Tibial nerve (tissue), 4 donors: ENCODE results near the gene RDH8. TPM values are rescaled to one million over a fixed set of nuclear protein-coding genes. Genes with fewer than 3 reads are reported as not detected.

Experiments used
- DNase-seq, 2 donors: peaks; one replicate each; pipeline ENCODE4 v3.0.0-alpha.2; 2019; ENCODE audit warnings: low spot score in 2 of 2
- H3K27ac ChIP-seq, 4 donors: fragments of 200-600 bp; sonication (generic) in 3 of 4; one replicate each; pipeline ENCODE4 v1.5.1; 2017 to 2019; ENCODE audit warnings: mild to moderate bottlenecking in 1 of 4
- H3K27me3 ChIP-seq, 2 donors: fragments of 200-600 bp; sonication (generic) in 1 of 2; one replicate each; pipeline versions ENCODE4 v1.5.1 to v1.6.0; 2017 to 2019
- H3K36me3 ChIP-seq, 3 donors: fragments of 200-600 bp; sonication (generic); one replicate each; pipeline ENCODE4 v1.5.1; 2018 to 2019
- H3K4me1 ChIP-seq, 4 donors: fragments of 200-600 bp; sonication (generic) in 3 of 4; one replicate each; pipeline ENCODE4 v1.5.1; 2017 to 2019
- H3K4me3 ChIP-seq, 4 donors: fragments of 200-600 bp; sonication (generic) in 3 of 4; one replicate each; pipeline ENCODE4 v1.5.1; 2017 to 2019; ENCODE audit warnings: mild to moderate bottlenecking in 1 of 4, moderate library complexity in 1 of 4
- H3K9me3 ChIP-seq, 4 donors: fragments of 200-600 bp; sonication (generic) in 3 of 4; one replicate each; pipeline ENCODE4 v1.5.1; 2017 to 2019
- EP300 ChIP-seq, 2 donors: sonication (generic); formaldehyde crosslinking; IDR thresholded peaks; one replicate each; pipeline ENCODE4 v1.6.1; 2017; ENCODE audit warnings: antibody characterized with exemption in 2 of 2, mild to moderate bottlenecking in 1 of 2
- POLR2A ChIP-seq, 2 donors: fragments of 450-650 bp; IDR thresholded peaks; one replicate each; pipeline ENCODE4 v1.6.1; 2017; ENCODE audit warnings: antibody characterized with exemption in 2 of 2, mild to moderate bottlenecking in 2 of 2, moderate library complexity in 2 of 2
- WGBS, 2 donors: methylation state at CpG; one replicate each; pipeline ENCODE4 v1.1.5; 2018; 5-methylcytosine and 5-hydroxymethylcytosine counted together
- total RNA-seq, 4 donors: library from RNA; depleted of rRNA; stranded (reverse); fragments of >200 nt; gene quantifications; one replicate each; pipeline ENCODE4 v1.1.0, GENCODE V29; 2016
- TF ChIP-seq, protein P1 (sequence below), 5 experiments: fragments of 200-600 bp in 3 of 5; fragments of 450-650 bp in 2 of 5; sonication (generic) in 3 of 5; IDR thresholded peaks; one replicate each; pipeline ENCODE4 v1.5.1; 2016 to 2019; ENCODE audit warnings: antibody characterized with exemption in 5 of 5, mild to moderate bottlenecking in 3 of 5, moderate library complexity in 2 of 5

RDH8 gene
- total RNA-seq, 4 donors from 2014 or later = not detected

DNA sequence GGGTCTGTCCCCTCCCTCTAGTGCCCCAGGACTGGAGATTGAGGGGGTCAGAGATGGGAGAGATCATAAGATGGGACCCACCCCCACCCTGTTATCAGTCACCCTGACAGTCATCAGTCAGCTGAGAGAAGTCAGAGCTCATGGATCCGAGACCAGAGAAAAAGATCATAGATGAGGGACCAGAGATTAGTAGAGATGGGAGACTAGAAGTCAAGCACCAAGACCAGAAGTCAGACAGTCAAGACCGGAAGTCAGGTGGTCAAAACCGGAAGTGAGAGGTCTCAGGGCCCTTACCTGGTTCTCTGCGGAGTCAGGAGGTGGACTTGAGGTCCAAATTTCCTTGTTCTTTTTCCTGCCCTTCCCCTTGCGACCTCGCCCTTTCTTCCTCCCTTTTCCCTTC is 10.0 kb upstream of the RDH8 start:
- Histone ChIP-seq H3K27me3 (no peaks in the 10 kb centered on the region), H3K4me3 (no peak overlapping the region), H3K36me3 (peaks cover 0 to 47% (median 0%) of the 10 kb centered on the region in 3 donors), H3K9me3 (no peaks in the 10 kb centered on the region), H3K27ac (peak overlapping the region in 2 of 4 donors; percentile 25), H3K4me1 (peaks cover 0 to 61% (median 23%) of the 10 kb centered on the region in 4 donors)
- TF ChIP-seq EP300 (IDR thresholded peaks at IDR 0.05) (no peak), POLR2A (IDR thresholded peaks at IDR 0.05) (no peak)
- TF ChIP-seq, protein P1, sequence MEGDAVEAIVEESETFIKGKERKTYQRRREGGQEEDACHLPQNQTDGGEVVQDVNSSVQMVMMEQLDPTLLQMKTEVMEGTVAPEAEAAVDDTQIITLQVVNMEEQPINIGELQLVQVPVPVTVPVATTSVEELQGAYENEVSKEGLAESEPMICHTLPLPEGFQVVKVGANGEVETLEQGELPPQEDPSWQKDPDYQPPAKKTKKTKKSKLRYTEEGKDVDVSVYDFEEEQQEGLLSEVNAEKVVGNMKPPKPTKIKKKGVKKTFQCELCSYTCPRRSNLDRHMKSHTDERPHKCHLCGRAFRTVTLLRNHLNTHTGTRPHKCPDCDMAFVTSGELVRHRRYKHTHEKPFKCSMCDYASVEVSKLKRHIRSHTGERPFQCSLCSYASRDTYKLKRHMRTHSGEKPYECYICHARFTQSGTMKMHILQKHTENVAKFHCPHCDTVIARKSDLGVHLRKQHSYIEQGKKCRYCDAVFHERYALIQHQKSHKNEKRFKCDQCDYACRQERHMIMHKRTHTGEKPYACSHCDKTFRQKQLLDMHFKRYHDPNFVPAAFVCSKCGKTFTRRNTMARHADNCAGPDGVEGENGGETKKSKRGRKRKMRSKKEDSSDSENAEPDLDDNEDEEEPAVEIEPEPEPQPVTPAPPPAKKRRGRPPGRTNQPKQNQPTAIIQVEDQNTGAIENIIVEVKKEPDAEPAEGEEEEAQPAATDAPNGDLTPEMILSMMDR (IDR thresholded peaks at IDR 0.05) = no peak
- DNase-seq = no peak
- WGBS, 2 donors = 78 to 79% methylated on average over 6 of the region's 6 CpGs

DNA sequence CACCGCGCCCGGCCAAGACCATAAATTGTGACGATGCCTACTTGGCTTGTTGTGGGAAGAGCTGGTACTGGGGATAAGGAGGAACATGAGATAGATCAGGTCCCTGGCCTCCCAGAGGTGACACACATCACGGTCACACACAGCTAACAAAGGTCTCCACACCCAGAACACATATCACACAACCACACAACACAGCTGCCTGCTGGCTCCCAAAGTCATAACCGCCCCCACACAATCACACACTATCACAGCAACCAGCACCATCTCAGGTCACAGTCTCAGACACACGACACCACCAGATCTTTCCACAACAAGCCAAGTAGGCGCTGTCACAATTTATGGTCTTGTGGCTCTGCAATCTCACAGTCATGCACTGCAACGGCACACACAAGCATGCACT is 8.7 kb upstream of the RDH8 start:
- TF ChIP-seq, protein P1 (IDR thresholded peaks at IDR 0.05) = no peak
- TF ChIP-seq EP300 (IDR thresholded peaks at IDR 0.05) (no peak), POLR2A (IDR thresholded peaks at IDR 0.05) (no peak)
- Histone ChIP-seq H3K4me1 (peaks cover 0 to 75% (median 31%) of the 10 kb centered on the region in 4 donors), H3K27ac (peak overlapping the region in 2 of 4 donors; percentile 25 to 90), H3K4me3 (no peak overlapping the region), H3K36me3 (peaks cover 0 to 41% (median 0%) of the 10 kb centered on the region in 3 donors), H3K9me3 (no peaks in the 10 kb centered on the region), H3K27me3 (peaks cover 0 to 5% of the 10 kb centered on the region in 2 donors)
- no peak for DNase-seq
- 76 to 91% methylated on average over 9 of the region's 9 CpGs for WGBS, 2 donors

DNA sequence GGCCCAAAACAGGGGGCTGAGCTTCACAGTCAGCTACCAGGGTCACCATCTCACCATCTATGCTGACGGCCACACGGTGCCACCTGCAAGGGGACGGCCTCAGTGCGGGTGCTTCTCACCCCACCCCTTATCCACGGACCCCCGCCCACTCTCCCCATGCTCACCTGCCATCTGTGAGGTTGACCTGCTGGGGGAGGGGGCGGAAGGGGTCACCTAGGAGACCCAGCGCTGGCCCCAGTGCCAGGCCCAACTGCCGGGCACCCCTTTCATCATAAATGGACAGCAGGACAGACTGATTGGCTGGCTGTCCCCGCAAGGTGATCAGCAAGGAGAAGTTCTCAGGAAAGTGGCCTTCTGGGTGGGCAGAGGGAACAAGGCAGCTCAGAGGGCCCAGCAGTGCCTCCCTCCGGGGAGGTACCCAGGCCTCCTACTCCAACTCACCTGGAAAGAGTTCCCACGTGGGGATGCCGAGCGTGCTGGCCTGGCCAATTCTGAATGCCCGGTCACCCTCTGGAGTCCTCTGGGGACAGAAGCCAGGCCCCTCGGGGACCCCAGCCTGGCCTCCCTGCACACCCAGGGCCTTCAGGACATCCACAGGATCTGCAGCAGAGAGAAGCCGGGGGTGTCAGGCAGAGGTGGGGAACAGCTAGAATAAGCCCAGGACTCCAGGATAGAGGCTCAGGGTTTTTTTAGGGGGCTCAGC is 7.5 kb upstream of the RDH8 start:
- Histone ChIP-seq H3K9me3 (no peaks in the 10 kb centered on the region), H3K27me3 (peaks cover 0 to 5% of the 10 kb centered on the region in 2 donors), H3K36me3 (peaks cover 0 to 40% (median 0%) of the 10 kb centered on the region in 3 donors), H3K27ac (peak overlapping the region; percentile 70 to 91 (median 80)), H3K4me1 (peaks cover 1 to 82% (median 34%) of the 10 kb centered on the region in 4 donors), H3K4me3 (peak overlapping the region in 1 of 4 donors; percentile 10)
- WGBS, 2 donors = 69 to 80% methylated on average over 12 to 16 of the region's 17 CpGs
- no peak for DNase-seq
- TF ChIP-seq EP300 (IDR thresholded peaks at IDR 0.05) (no peak), POLR2A (IDR thresholded peaks at IDR 0.05) (no peak)
- TF ChIP-seq, protein P1 (IDR thresholded peaks at IDR 0.05) = no peak

DNA sequence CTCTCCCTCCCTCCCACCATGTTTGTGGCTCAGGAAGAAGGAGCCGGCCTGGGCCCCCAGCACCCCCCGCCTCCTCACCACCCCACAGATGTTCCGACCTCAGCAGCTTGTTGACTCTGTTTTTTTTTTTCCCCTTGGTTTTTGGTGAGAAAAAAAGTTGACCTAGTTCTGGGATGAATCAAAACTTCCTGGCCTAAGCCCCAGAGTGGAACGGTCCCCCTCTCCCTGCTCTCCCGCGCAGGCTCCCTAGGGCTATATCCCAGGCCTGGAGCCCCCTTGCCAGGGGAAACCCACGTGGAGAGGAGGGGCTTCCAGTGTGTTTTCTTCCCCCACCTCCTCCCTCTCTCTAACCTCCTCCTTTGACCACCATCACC is 7.0 kb upstream of the RDH8 start:
- 10 to 16% methylated on average over 7 of the region's 7 CpGs for WGBS, 2 donors
- Histone ChIP-seq H3K9me3 (no peaks in the 10 kb centered on the region), H3K27ac (peak overlapping the region; percentile 70 to 91 (median 80)), H3K27me3 (peaks cover 0 to 5% of the 10 kb centered on the region in 2 donors), H3K4me1 (peaks cover 3 to 83% (median 36%) of the 10 kb centered on the region in 4 donors), H3K4me3 (peak overlapping the region in 1 of 4 donors; percentile 10), H3K36me3 (peaks cover 0 to 40% (median 0%) of the 10 kb centered on the region in 3 donors)
- TF ChIP-seq POLR2A (IDR thresholded peaks at IDR 0.05) (no peak), EP300 (IDR thresholded peaks at IDR 0.05) (peak in 1 of 2 donors; percentile 52)
- DNase-seq = peak in 1 of 2 donors; percentile 31

DNA sequence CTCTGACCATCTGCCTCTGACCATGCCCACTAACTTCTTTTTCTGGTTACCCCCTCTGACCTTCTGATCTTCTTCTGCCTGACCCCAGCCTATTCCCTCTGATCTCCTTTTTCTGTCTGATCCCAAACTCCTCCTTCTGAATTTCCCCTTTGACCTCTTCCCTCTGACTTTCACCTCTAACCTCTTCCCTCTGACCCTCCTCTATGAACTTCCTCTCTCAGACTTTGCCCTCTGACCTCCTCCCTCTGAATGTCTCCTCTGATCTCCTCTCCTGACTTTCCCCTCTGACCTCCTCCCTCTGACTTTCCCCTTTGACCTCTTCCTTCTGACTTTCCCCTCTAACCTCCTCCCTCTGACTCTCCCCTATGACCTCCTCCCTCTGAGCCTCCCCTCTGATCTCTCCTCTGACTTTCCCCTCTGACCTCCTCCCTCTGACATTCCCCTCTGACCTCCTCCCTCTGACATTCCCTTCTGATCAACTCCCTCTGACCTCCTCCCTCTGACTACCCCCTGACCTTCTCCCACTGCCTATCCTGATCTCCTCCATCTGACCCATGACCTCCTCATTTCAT is 6.4 kb upstream of the RDH8 start:
- peak overlapping the region; percentile 70 to 91 (median 80) for H3K27ac ChIP-seq

More for the DNA sequence above, 6.4 kb upstream of the RDH8 start:
- Histone ChIP-seq H3K4me1 (peaks cover 3 to 83% (median 36%) of the 10 kb centered on the region in 4 donors), H3K9me3 (no peaks in the 10 kb centered on the region), H3K36me3 (peaks cover 0 to 34% (median 0%) of the 10 kb centered on the region in 3 donors), H3K27me3 (peaks cover 0 to 11% of the 10 kb centered on the region in 2 donors), H3K4me3 (peak overlapping the region in 1 of 4 donors; percentile 80)
- TF ChIP-seq POLR2A (IDR thresholded peaks at IDR 0.05) (no peak), EP300 (IDR thresholded peaks at IDR 0.05) (no peak)
- TF ChIP-seq, protein P1 (IDR thresholded peaks at IDR 0.05) = no peak
- DNase-seq = no peak
